ENCODE measurements around the gene SNRNP48. TPM values are rescaled to one million over a fixed set of nuclear protein-coding genes. Genes with fewer than 3 reads are reported as not detected.

Gene SNRNP48
- total and polyA plus RNA-seq, 5 donors from 2014 or later: 6.8 to 10.9 (median 10.5) TPM

DNA sequence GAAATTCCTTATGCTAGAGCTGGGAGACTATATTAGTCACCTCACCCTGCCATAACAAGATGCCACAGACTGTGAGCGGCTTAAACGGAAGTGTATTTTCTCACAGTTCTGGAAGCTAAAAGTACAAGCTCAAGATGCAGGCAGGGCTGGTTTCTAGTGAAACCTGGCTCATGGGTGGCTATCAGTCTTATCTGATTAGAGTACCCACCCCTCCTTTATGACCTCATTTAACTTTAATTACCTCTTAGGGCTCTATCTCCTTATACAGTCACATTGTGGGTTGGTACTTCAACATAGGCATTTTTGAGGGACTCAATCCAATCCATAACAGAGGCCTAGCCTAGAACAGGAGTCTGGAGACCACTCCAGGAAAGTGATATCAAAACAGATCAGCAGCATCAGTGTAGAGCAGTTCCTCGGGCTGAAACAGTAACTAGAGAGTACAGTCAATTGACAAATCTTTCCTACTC, 2.3 kb upstream of the SNRNP48 start:
- peak overlapping the region in 1 of 3 donors; percentile 45 for H3K27ac Mint-ChIP-seq
- H3K4me1 Mint-ChIP-seq: peaks cover 23 to 38% (median 30%) of the 10 kb centered on the region in 4 donors
- H3K4me3 Mint-ChIP-seq: peak overlapping the region; percentile 3 to 79 (median 44)

DNA sequence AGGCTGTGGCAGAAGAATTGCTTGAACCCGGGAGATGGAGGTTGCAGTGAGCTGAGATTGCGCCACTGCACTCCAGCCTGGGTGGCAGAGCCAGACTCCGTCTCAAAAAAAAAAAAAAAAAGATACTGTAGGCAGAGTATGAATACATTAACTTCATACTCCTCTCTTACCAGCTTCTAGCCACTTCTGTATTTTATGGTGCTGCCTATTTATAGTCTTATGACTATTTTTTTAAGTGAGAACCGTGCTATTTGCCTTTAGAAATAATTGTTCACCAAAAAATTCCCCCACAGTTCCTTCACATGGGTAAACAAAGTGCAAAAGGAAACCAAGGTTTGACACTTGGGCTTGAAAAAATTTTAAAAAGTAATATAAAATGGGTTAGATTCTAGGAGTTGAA, 1.5 kb upstream of the SNRNP48 start:
- Mint-ChIP-seq H3K27ac (no peak overlapping the region), H3K27me3 (peaks cover 6% of the 10 kb centered on the region), H3K4me1 (peaks cover 31 to 46% (median 36%) of the 10 kb centered on the region in 4 donors), H3K9me3 (peaks cover 0 to 2% (median 0%) of the 10 kb centered on the region in 7 donors), H3K36me3 (no peaks in the 10 kb centered on the region), H3K4me3 (peak overlapping the region in 1 of 4 donors; percentile 43)
- Histone ChIP-seq H3K9me3 (ENCODE audit: control insufficient read depth in 2 of 2, low read length in 2 of 2) (no peaks in the 10 kb centered on the region), H3K4me1 (ENCODE audit: control insufficient read depth, insufficient read depth, low read length, poor library complexity, severe bottlenecking) (peaks cover 21% of the 10 kb centered on the region), H3K4me3 (ENCODE audit: low read depth, low read length) (no peak overlapping the region), H3K36me3 (ENCODE audit: control insufficient read depth, insufficient read depth, low read length) (peaks cover 4% of the 10 kb centered on the region), H3K27me3 (ENCODE audit: control insufficient read depth, insufficient read depth, low read length) (no peaks in the 10 kb centered on the region), H3K27ac (ENCODE audit: insufficient read depth, low read length, poor library complexity, severe bottlenecking) (no peak overlapping the region)
- DNase-seq (no peak), ATAC-seq (ENCODE audit: low read depth in 2 of 2) (no peak)

More for the DNA sequence above, 2.3 kb upstream of the SNRNP48 start:
- H3K27ac ChIP-seq (ENCODE audit: insufficient read depth, low read length, poor library complexity, severe bottlenecking): no peak overlapping the region
- H3K9me3 ChIP-seq (ENCODE audit: control insufficient read depth in 2 of 2, low read length in 2 of 2): no peaks in the 10 kb centered on the region
- H3K4me3 ChIP-seq (ENCODE audit: low read depth, low read length): no peak overlapping the region
- H3K36me3 ChIP-seq (ENCODE audit: control insufficient read depth, insufficient read depth, low read length): no peaks in the 10 kb centered on the region
- Mint-ChIP-seq H3K9me3 (peaks cover 0 to 2% (median 0%) of the 10 kb centered on the region in 7 donors), H3K27me3 (peaks cover 15% of the 10 kb centered on the region), H3K36me3 (no peaks in the 10 kb centered on the region)
- no peak for DNase-seq
- H3K27me3 ChIP-seq (ENCODE audit: control insufficient read depth, insufficient read depth, low read length): peaks cover 2% of the 10 kb centered on the region
- no peak for ATAC-seq (ENCODE audit: low read depth in 2 of 2)
- peaks cover 20% of the 10 kb centered on the region for H3K4me1 ChIP-seq (ENCODE audit: control insufficient read depth, insufficient read depth, low read length, poor library complexity, severe bottlenecking)

DNA sequence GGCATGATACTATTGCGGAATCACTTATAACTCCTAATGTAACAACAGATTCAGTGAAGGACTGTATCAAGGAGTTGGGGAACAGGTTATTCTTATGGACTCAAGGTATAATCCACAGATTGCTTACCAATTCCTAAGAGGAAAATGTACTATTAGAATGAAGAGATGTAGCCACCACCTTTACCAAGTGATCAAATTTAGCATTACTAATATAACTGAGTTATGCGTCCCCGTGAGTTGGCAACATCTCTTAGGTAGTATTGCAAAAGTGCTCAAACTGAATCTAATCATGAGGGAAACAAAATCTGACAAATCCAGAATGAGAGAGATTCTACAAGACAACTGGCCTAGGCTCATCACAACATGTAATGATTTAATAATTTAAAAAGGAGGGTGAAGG, 777 bp upstream of the SNRNP48 start:
- Histone ChIP-seq H3K4me3 (ENCODE audit: low read depth, low read length) (peak overlapping the region; percentile 99), H3K36me3 (ENCODE audit: control insufficient read depth, insufficient read depth, low read length) (peaks cover 7% of the 10 kb centered on the region), H3K4me1 (ENCODE audit: control insufficient read depth, insufficient read depth, low read length, poor library complexity, severe bottlenecking) (peaks cover 21% of the 10 kb centered on the region), H3K27me3 (ENCODE audit: control insufficient read depth, insufficient read depth, low read length) (no peaks in the 10 kb centered on the region), H3K27ac (ENCODE audit: insufficient read depth, low read length, poor library complexity, severe bottlenecking) (no peak overlapping the region), H3K9me3 (ENCODE audit: control insufficient read depth in 2 of 2, low read length in 2 of 2) (no peaks in the 10 kb centered on the region)
- no peak for DNase-seq
- H3K36me3 Mint-ChIP-seq: no peaks in the 10 kb centered on the region
- H3K27ac Mint-ChIP-seq: peak overlapping the region; percentile 45 to 99 (median 92)
- H3K9me3 Mint-ChIP-seq: peaks cover 0 to 2% (median 0%) of the 10 kb centered on the region in 7 donors
- no peak for ATAC-seq (ENCODE audit: low read depth in 2 of 2)
- peaks cover 31 to 46% (median 36%) of the 10 kb centered on the region in 4 donors for H3K4me1 Mint-ChIP-seq
- H3K4me3 Mint-ChIP-seq: peak overlapping the region; percentile 97 to 100 (median 100)
- H3K27me3 Mint-ChIP-seq: peaks cover 6% of the 10 kb centered on the region

DNA sequence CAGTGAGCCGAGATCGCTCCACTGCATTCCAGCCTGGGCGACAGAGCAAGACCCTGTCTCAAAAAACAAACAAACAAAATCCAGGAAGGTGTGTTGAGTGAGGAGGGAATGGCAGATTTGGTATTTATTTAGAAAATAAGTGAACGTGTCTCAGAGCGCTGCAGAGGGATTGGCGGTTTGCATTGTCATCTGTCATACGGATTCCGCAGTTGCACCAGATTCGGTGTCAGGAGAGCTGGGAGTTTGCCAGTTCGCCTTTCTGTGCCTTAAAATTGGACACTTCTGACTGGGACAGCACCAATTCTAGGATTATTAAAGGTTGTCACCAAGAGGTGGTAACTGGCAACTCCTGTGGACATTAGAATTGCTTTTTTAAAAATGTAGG, 912 bp downstream of the SNRNP48 start:
- ATAC-seq (ENCODE audit: low read depth in 2 of 2) (no peak), DNase-seq (peak in 1 of 3 donors; percentile 2)
- H3K27ac Mint-ChIP-seq: peak overlapping the region; percentile 89 to 99 (median 92)
- H3K9me3 ChIP-seq (ENCODE audit: control insufficient read depth in 2 of 2, low read length in 2 of 2): no peaks in the 10 kb centered on the region
- H3K9me3 Mint-ChIP-seq: peaks cover 0 to 1% (median 0%) of the 10 kb centered on the region in 7 donors
- H3K4me1 Mint-ChIP-seq: peaks cover 31 to 46% (median 36%) of the 10 kb centered on the region in 4 donors
- H3K4me3 Mint-ChIP-seq: peak overlapping the region; percentile 97 to 100 (median 100)
- H3K36me3 ChIP-seq (ENCODE audit: control insufficient read depth, insufficient read depth, low read length): peaks cover 23% of the 10 kb centered on the region
- peaks cover 21% of the 10 kb centered on the region for H3K4me1 ChIP-seq (ENCODE audit: control insufficient read depth, insufficient read depth, low read length, poor library complexity, severe bottlenecking)
- H3K4me3 ChIP-seq (ENCODE audit: low read depth, low read length): peak overlapping the region; percentile 66
- H3K27ac ChIP-seq (ENCODE audit: insufficient read depth, low read length, poor library complexity, severe bottlenecking): peak overlapping the region; percentile 67
- no peaks in the 10 kb centered on the region for H3K27me3 Mint-ChIP-seq
- no peaks in the 10 kb centered on the region for H3K36me3 Mint-ChIP-seq
- no peaks in the 10 kb centered on the region for H3K27me3 ChIP-seq (ENCODE audit: control insufficient read depth, insufficient read depth, low read length)

DNA sequence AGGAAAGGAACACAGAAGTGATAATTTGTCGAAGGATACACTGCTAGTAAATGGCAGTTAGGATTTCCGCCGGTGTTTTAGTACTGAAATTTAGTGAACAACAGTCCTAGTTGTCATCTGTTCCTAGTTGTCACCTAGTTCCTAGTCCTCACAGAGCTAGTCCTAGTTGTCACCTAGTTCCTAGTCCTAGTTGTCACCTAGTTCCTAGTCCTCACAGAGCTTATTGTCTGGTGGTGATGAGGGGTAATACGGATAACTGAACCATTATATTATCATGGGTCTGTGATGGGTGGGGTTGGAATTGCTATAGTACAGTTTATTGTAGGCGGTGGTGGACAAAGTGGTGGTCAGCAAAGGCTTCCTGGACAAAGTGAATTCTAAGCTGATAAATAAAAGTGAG, 1.8 kb downstream of the SNRNP48 start:
- Histone ChIP-seq H3K27ac (ENCODE audit: insufficient read depth, low read length, poor library complexity, severe bottlenecking) (no peak overlapping the region), H3K4me3 (ENCODE audit: low read depth, low read length) (peak overlapping the region; percentile 66), H3K9me3 (ENCODE audit: control insufficient read depth in 2 of 2, low read length in 2 of 2) (no peaks in the 10 kb centered on the region), H3K36me3 (ENCODE audit: control insufficient read depth, insufficient read depth, low read length) (peaks cover 31% of the 10 kb centered on the region), H3K27me3 (ENCODE audit: control insufficient read depth, insufficient read depth, low read length) (no peaks in the 10 kb centered on the region), H3K4me1 (ENCODE audit: control insufficient read depth, insufficient read depth, low read length, poor library complexity, severe bottlenecking) (peaks cover 21% of the 10 kb centered on the region)
- H3K36me3 Mint-ChIP-seq: peaks cover 6% of the 10 kb centered on the region
- no peaks in the 10 kb centered on the region for H3K27me3 Mint-ChIP-seq
- peaks cover 0 to 1% (median 0%) of the 10 kb centered on the region in 7 donors for H3K9me3 Mint-ChIP-seq
- peak overlapping the region; percentile 41 to 100 (median 83) for H3K4me3 Mint-ChIP-seq
- peak overlapping the region; percentile 7 to 56 (median 53) for H3K27ac Mint-ChIP-seq
- H3K4me1 Mint-ChIP-seq: peaks cover 31 to 49% (median 36%) of the 10 kb centered on the region in 4 donors
- ATAC-seq (ENCODE audit: low read depth in 2 of 2) (no peak), DNase-seq (no peak)

DNA sequence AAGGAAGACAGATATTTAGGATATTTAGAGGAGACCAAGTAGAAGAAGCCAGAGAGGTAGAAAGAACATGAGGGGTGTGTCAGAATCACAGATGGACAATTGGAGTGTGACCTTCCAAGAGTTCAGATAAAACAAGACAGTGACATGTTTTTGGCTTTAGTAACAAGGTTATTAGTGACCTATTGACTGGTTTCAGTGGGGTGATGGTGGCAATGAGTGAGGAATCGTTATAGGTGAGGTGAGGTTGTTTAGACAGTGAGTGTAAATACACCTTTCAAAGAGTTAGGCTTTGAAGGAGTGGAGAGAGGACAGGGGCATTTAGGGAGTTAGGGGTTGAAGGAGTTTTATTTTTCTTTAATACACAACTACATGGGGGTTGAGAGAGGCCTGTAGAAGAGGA, 3.2 kb downstream of the SNRNP48 start:
- DNase-seq: no peak
- no peaks in the 10 kb centered on the region for H3K27me3 Mint-ChIP-seq
- Histone ChIP-seq H3K4me1 (ENCODE audit: control insufficient read depth, insufficient read depth, low read length, poor library complexity, severe bottlenecking) (peaks cover 21% of the 10 kb centered on the region), H3K9me3 (ENCODE audit: control insufficient read depth in 2 of 2, low read length in 2 of 2) (no peaks in the 10 kb centered on the region), H3K27me3 (ENCODE audit: control insufficient read depth, insufficient read depth, low read length) (no peaks in the 10 kb centered on the region), H3K27ac (ENCODE audit: insufficient read depth, low read length, poor library complexity, severe bottlenecking) (no peak overlapping the region), H3K36me3 (ENCODE audit: control insufficient read depth, insufficient read depth, low read length) (peaks cover 45% of the 10 kb centered on the region), H3K4me3 (ENCODE audit: low read depth, low read length) (peak overlapping the region; percentile 17)
- H3K4me3 Mint-ChIP-seq: no peak overlapping the region
- peak overlapping the region in 2 of 3 donors; percentile 34 to 53 for H3K27ac Mint-ChIP-seq
- H3K4me1 Mint-ChIP-seq: peaks cover 31 to 48% (median 34%) of the 10 kb centered on the region in 4 donors
- ATAC-seq (ENCODE audit: low read depth in 2 of 2): no peak
- H3K9me3 Mint-ChIP-seq: peaks cover 0 to 1% (median 0%) of the 10 kb centered on the region in 7 donors
- H3K36me3 Mint-ChIP-seq: peaks cover 12% of the 10 kb centered on the region

DNA sequence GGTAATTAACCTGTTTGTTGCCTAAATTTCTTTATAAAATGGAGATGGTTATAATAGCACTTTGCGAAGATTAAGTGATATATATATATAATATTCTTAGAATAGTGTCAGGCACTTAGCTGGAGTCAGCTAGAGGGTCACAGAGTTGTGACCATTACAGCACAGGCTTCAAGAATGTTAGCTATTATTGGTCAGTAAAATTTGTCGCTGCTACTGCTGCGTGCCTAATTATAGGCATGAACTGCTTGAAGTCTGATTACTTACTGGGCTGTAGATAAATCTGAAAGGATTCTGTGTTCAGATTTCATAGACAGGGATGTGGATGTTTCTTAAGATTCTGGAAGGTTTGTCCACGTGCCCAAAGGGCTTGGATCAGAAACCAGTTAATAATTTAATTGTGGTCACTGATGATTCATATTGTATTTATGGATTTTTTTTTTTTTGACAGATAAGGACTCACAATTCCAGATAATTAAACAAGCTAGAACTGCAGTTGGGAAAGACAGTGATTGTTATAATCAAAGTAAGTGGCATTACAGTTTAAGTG, 4.7 kb downstream of the SNRNP48 start:
- ATAC-seq (ENCODE audit: low read depth in 2 of 2): no peak
- Histone ChIP-seq H3K27ac (ENCODE audit: insufficient read depth, low read length, poor library complexity, severe bottlenecking) (no peak overlapping the region), H3K36me3 (ENCODE audit: control insufficient read depth, insufficient read depth, low read length) (peaks cover 57% of the 10 kb centered on the region), H3K9me3 (ENCODE audit: control insufficient read depth in 2 of 2, low read length in 2 of 2) (no peaks in the 10 kb centered on the region), H3K4me1 (ENCODE audit: control insufficient read depth, insufficient read depth, low read length, poor library complexity, severe bottlenecking) (peaks cover 21% of the 10 kb centered on the region), H3K4me3 (ENCODE audit: low read depth, low read length) (no peak overlapping the region), H3K27me3 (ENCODE audit: control insufficient read depth, insufficient read depth, low read length) (no peaks in the 10 kb centered on the region)
- peaks cover 0 to 1% (median 0%) of the 10 kb centered on the region in 7 donors for H3K9me3 Mint-ChIP-seq
- H3K27me3 Mint-ChIP-seq: no peaks in the 10 kb centered on the region
- peaks cover 29 to 44% (median 33%) of the 10 kb centered on the region in 4 donors for H3K4me1 Mint-ChIP-seq
- no peak for DNase-seq
- H3K4me3 Mint-ChIP-seq: no peak overlapping the region
- peaks cover 21% of the 10 kb centered on the region for H3K36me3 Mint-ChIP-seq
- no peak overlapping the region for H3K27ac Mint-ChIP-seq

DNA sequence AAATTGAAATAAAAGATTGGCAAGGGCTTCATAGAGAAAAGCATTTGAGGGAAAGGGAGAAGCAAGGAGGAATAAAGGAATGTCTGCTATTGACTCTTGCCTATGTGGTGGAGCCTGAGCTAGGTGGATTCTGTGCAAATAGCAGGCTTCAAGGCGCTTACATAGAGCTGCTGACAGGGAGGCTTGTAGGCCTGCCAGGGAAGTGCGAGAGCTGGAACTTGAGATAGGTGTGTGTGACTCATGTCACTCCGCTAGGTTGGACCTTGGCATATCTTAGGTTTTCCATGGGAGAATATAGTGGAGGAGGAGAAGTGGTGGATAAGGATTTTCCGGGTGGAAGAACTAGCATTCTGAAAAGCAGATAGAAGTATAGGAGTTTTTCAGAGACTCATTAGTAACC, 14.0 kb downstream of the SNRNP48 start:
- DNase-seq: no peak
- Histone ChIP-seq H3K27ac (ENCODE audit: insufficient read depth, low read length, poor library complexity, severe bottlenecking) (no peak overlapping the region), H3K9me3 (ENCODE audit: control insufficient read depth in 2 of 2, low read length in 2 of 2) (no peaks in the 10 kb centered on the region), H3K4me1 (ENCODE audit: control insufficient read depth, insufficient read depth, low read length, poor library complexity, severe bottlenecking) (no peaks in the 10 kb centered on the region), H3K4me3 (ENCODE audit: low read depth, low read length) (no peak overlapping the region), H3K36me3 (ENCODE audit: control insufficient read depth, insufficient read depth, low read length) (peaks cover 85% of the 10 kb centered on the region), H3K27me3 (ENCODE audit: control insufficient read depth, insufficient read depth, low read length) (no peaks in the 10 kb centered on the region)
- Mint-ChIP-seq H3K27ac (peak overlapping the region; percentile 44 to 52 (median 45)), H3K36me3 (peaks cover 45% of the 10 kb centered on the region), H3K4me3 (peak overlapping the region in 1 of 4 donors; percentile 51), H3K9me3 (no peaks in the 10 kb centered on the region), H3K4me1 (peaks cover 2 to 21% (median 9%) of the 10 kb centered on the region in 4 donors), H3K27me3 (no peaks in the 10 kb centered on the region)
- no peak for ATAC-seq (ENCODE audit: low read depth in 2 of 2)

Data from CD4-positive, CD25-positive, alpha-beta regulatory T cell (primary cell).